GM19372 (cell line): ENCODE data around the gene PDLIM3.
A peak's percentile ranks its signal among the peaks of the same experiment; 100 is the strongest.
"Not testable (repeated sequence)": the region's sequence is repeated elsewhere in the genome, so short reads cannot be mapped to it uniquely, and the experiment has no call there.

ENCODE experiments used
- ATAC-seq: cut with Tn5 transposase; IDR thresholded peaks from one replicate; pipeline ENCODE4 v1.9.1; 2021; ENCODE audit warnings: mild to moderate bottlenecking, low read depth, moderate library complexity; ENCODE audit not compliant: unreplicated experiment

The PDLIM3 gene

GRCh38 chr4:185523862-185524261 is 11.4 kb downstream of the PDLIM3 start:
- no peak for ATAC-seq

GRCh38 chr4:185522451-185522850 is 12.9 kb downstream of the PDLIM3 start:
- ATAC-seq: no peak

GRCh38 chr4:185520119-185520518 is 15.2 kb downstream of the PDLIM3 start:
- no peak for ATAC-seq

GRCh38 chr4:185518494-185518893 is 16.8 kb downstream of the PDLIM3 start:
- ATAC-seq: no peak

- ATAC-seq: no peak
Observed at GRCh38 chr4:185518069-185518468, 17.2 kb downstream of the PDLIM3 start.

GRCh38 chr4:185515248-185515647 is 20.1 kb downstream of the PDLIM3 start:
- no peak for ATAC-seq

DNA sequence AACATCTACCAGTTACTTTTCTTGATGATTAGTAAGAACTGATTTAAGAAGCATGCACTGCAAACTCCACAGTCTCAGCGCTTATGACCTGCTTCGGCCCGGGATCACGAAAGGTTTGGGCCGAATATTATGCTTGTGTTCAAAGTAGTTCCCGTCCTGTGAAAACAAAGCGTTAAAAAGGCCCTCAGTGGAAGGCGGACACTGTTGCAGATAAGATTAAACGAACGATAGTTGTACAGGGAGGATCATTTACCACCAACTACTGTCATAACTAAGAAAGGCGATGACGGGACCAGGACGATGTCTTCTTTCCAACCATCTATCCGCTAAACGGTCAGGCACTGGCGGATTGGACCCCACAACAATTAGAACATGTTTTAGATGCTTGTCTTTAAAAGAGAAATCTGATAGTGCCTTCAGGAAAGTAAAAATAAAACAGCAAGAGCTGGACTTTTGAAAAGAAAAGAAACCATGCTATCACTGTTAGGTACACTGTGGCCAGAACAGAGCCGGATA is 21.1 kb downstream of the PDLIM3 start:
- ATAC-seq: no peak

GRCh38 chr4:185513489-185514181 is 21.7 kb downstream of the PDLIM3 start:
- no peak for ATAC-seq

DNA sequence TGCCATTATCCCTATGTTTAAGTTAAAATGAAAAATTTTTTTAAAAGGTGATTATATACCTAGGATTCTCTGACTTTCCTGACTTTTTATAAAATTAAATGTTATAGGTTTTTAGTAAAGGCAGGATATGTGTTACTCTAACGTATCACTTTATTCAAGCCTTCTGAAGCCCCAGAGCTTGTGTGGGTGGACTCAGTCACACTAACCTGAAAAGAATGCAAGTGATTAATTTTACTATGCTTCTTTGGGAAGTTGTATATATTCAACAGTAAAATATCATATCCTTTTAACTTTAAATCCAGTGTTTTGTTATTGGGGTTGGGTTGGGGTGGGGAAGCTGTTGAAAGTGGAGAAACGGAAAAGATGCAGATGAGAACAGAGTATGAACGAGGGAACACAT is 22.8 kb downstream of the PDLIM3 start:
- ATAC-seq: no peak

- ATAC-seq: not testable (repeated sequence)
Observed at GRCh38 chr4:185511243-185511642, 24.1 kb downstream of the PDLIM3 start.

- ATAC-seq: no peak
Observed at GRCh38 chr4:185510806-185511205, 24.5 kb downstream of the PDLIM3 start.

GRCh38 chr4:185508181-185508580 is 27.1 kb downstream of the PDLIM3 start:
- ATAC-seq: no peak

DNA sequence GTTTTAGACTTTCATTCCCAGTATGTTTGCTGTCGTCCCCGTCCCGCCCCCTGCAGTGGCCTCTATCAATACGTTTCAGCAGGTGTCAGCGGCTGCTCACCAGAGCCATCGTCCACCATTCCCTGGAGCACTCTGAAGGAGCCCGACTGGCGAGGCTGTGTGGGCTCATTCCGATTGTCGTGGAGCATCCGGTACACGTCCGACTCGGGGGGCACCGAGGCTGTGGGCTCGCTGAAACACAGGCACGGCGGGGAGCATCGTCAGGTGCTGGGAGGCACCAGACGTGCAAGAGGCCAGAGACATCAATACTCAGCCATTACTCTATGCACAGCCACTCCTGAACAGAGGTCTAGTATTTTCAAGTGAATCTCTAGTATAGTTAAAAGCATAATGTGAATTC is 28.9 kb downstream of the PDLIM3 start:
- ATAC-seq: no peak

GRCh38 chr4:185504098-185505047 is 30.9 kb downstream of the PDLIM3 start:
- no peak for ATAC-seq

GRCh38 chr4:185502386-185502785 is 32.9 kb downstream of the PDLIM3 start:
- ATAC-seq: no peak

DNA sequence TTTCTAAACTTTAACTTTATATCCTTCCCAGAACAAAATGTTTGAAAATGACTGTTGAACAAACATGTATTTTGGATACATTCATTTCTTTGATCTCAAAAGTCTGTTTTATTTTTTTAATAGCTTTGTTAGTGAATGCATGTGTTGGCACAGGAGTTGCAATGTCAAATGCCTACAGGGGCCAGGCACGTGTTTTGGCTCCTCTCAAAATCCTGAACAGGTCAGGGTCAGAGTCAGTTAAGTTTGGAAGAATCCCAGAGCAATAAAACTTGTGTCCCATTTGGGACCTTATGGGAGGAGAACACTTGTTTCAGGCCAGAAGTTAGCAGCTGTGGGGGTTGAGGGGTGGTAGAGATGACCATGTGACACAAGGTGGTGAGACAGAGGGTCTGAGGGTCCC is 34.7 kb downstream of the PDLIM3 start:
- no peak for ATAC-seq

- no peak for ATAC-seq
Observed at GRCh38 chr4:185500035-185500434, 35.3 kb downstream of the PDLIM3 start.

DNA sequence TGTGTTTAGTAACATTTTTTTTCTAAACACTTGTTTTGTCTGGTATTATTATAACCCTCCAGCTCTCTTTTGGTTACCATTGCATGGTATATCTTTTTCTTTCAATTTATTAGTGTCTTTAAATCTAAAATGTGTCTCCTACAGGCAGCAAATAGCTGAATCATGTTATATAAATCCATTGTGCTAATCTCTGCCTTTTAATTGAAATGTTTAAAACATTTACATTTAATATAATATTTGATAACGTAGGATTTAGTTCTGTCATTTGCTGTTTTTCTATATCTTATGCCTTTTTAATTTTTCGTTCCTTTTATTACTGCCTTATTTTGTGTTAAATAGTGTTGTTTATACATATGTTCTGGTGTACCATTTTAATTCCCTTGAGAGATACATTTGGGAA is 46.7 kb downstream of the PDLIM3 start:
- no peak for ATAC-seq

DNA sequence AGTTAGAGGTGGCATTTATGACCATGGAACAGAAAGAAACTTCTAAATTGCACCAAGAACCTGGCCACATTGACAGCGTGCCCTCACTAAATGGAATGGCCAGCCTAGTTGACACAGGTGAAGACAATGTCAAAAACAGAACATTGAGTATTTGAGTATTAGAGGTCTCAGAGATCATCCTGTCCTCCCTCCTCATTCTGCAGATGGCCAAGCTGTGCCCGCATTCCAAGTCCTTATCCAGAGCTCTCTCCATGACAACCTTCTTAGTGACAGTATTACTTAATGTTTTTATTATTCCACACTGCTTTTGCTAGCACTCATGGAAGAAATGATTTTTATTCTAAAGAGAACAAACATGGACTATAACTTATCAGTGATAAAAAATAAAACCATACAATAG is 53.9 kb downstream of the PDLIM3 start:
- no peak for ATAC-seq

- ATAC-seq: peak; percentile 6
Observed at GRCh38 chr4:185480016-185480732, 55.1 kb downstream of the PDLIM3 start.

- peak; percentile 88 for ATAC-seq
Observed at GRCh38 chr4:185479507-185479971, 55.8 kb downstream of the PDLIM3 start.
